Loucy (cell line): ENCODE data around the gene GIMAP5.
"Not testable (repeated sequence)": the region's sequence is repeated elsewhere in the genome, so short reads cannot be mapped to it uniquely, and the experiment has no call there.

Source experiments
- H2AFZ ChIP-seq: fragments of 200-600 bp; sonication (generic); 2 replicates; pipeline ENCODE4 v1.6.0; 2016; ENCODE audit warnings: antibody characterized with exemption, mild to moderate bottlenecking, low read length, moderate library complexity
- H3F3A ChIP-seq: fragments of 200-600 bp; 2 replicates; pipeline ENCODE4 v1.6.0; 2016; ENCODE audit warnings: antibody characterized with exemption, low read depth, mild to moderate bottlenecking
- H3K27me3 ChIP-seq: fragments of 200-600 bp; sonication (generic); 2 replicates; pipeline ENCODE4 v1.6.1; 2014; ENCODE audit warnings: low read length, mild to moderate bottlenecking; ENCODE audit not compliant: insufficient read depth, poor library complexity, severe bottlenecking
- H3K36me3 ChIP-seq: fragments of 200-600 bp; sonication (generic); 2 replicates; pipeline ENCODE4 v1.6.1; 2016; ENCODE audit warnings: low read length; ENCODE audit not compliant: insufficient read depth
- H3K4me1 ChIP-seq: fragments of 200-600 bp; sonication (generic); 2 replicates; pipeline ENCODE4 v1.5.1; 2014; ENCODE audit warnings: low read length, mild to moderate bottlenecking; ENCODE audit not compliant: insufficient read depth, poor library complexity, severe bottlenecking
- H3K4me2 ChIP-seq: fragments of 200-600 bp; sonication (generic); 2 replicates; pipeline ENCODE4 v1.6.0; 2014; ENCODE audit warnings: antibody characterized with exemption, low read length, low read depth, mild to moderate bottlenecking; ENCODE audit not compliant: poor library complexity, severe bottlenecking
- H3K4me3 ChIP-seq: fragments of 200-600 bp; sonication (generic); 2 replicates; pipeline ENCODE4 v1.5.1; 2014; ENCODE audit warnings: low read length, mild to moderate bottlenecking, mixed read lengths; ENCODE audit not compliant: poor library complexity, severe bottlenecking
- H3K79me2 ChIP-seq: fragments of 200-600 bp; sonication (generic); 2 replicates; pipeline ENCODE4 v1.6.1; 2014; ENCODE audit warnings: low read length; ENCODE audit not compliant: insufficient read depth
- H3K9ac ChIP-seq: fragments of 200-600 bp; sonication (generic); 2 replicates; pipeline ENCODE4 v1.6.0; 2014; ENCODE audit warnings: mild to moderate bottlenecking, low read depth, low read length, moderate library complexity; ENCODE audit not compliant: poor library complexity, severe bottlenecking
- H3K9me2 ChIP-seq: fragments of 200-600 bp; sonication (generic); replicated peaks from 2 replicates; pipeline ENCODE4 v1.6.1; 2016; ENCODE audit warnings: low read depth, low read length, mixed read lengths
- H3K9me3 ChIP-seq: fragments of 200-600 bp; sonication (generic); 2 replicates; pipeline ENCODE4 v1.6.1; 2014; ENCODE audit warnings: mild to moderate bottlenecking, antibody characterized with exemption, low read length, low read depth; ENCODE audit not compliant: insufficient read depth
- H4K20me1 ChIP-seq: fragments of 200-600 bp; sonication (generic); 2 replicates; pipeline ENCODE4 v1.6.0; 2014; ENCODE audit warnings: antibody characterized with exemption, low read length, mild to moderate bottlenecking; ENCODE audit not compliant: insufficient read depth, poor library complexity, severe bottlenecking
- EZH2phosphoT487 ChIP-seq: fragments of 200-600 bp; IDR thresholded peaks from 2 replicates; pipeline ENCODE4 v1.6.1; 2018; ENCODE audit warnings: antibody characterized with exemption, mild to moderate bottlenecking, moderate library complexity, borderline replicate concordance
- TF ChIP-seq, protein P1 (sequence below): fragments of 200-600 bp; sonication (generic); conservative IDR thresholded peaks from 2 replicates; pipeline ENCODE4 v1.5.1; 2014; ENCODE audit warnings: mild to moderate bottlenecking, antibody characterized with exemption, low read length

Gene GIMAP5

GRCh38 chr7:150769768-150770167 lies 32.5 kb downstream of the GIMAP5 start:
- TF ChIP-seq, protein P1, sequence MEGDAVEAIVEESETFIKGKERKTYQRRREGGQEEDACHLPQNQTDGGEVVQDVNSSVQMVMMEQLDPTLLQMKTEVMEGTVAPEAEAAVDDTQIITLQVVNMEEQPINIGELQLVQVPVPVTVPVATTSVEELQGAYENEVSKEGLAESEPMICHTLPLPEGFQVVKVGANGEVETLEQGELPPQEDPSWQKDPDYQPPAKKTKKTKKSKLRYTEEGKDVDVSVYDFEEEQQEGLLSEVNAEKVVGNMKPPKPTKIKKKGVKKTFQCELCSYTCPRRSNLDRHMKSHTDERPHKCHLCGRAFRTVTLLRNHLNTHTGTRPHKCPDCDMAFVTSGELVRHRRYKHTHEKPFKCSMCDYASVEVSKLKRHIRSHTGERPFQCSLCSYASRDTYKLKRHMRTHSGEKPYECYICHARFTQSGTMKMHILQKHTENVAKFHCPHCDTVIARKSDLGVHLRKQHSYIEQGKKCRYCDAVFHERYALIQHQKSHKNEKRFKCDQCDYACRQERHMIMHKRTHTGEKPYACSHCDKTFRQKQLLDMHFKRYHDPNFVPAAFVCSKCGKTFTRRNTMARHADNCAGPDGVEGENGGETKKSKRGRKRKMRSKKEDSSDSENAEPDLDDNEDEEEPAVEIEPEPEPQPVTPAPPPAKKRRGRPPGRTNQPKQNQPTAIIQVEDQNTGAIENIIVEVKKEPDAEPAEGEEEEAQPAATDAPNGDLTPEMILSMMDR, result no peak
- no peak for TF ChIP-seq EZH2phosphoT487
- H3K4me2 ChIP-seq, result no peak overlapping the region

GRCh38 chr7:150774131-150774530 lies 36.9 kb downstream of the GIMAP5 start:
- H3K27me3 ChIP-seq, H3K9me2 ChIP-seq, H3K4me3 ChIP-seq, H3K79me2 ChIP-seq, H3K4me1 ChIP-seq, H3K36me3 ChIP-seq, H3K9ac ChIP-seq, H2AFZ ChIP-seq, H3F3A ChIP-seq, H3K4me2 ChIP-seq, H4K20me1 ChIP-seq, H3K9me3 ChIP-seq: not testable (repeated sequence)

More at GRCh38 chr7:150769768-150770167, 32.5 kb downstream of the GIMAP5 start:
- Histone ChIP-seq H3K79me2 (no peaks in the 10 kb centered on the region), H3K4me3 (no peak overlapping the region), H3K9ac (no peak overlapping the region), H3K9me2 (no peaks in the 10 kb centered on the region), H3K4me1 (no peaks in the 10 kb centered on the region), H3K9me3 (no peaks in the 10 kb centered on the region), H4K20me1 (no peaks in the 10 kb centered on the region), H2AFZ (no peak overlapping the region), H3F3A (no peaks in the 10 kb centered on the region), H3K27me3 (no peaks in the 10 kb centered on the region), H3K36me3 (no peaks in the 10 kb centered on the region)

- H3K9ac ChIP-seq, result no peak overlapping the region
- H3K4me1 ChIP-seq, result no peaks in the 10 kb centered on the region
- no peaks in the 10 kb centered on the region for H3K27me3 ChIP-seq
- H4K20me1 ChIP-seq, result no peaks in the 10 kb centered on the region
- no peak for TF ChIP-seq EZH2phosphoT487
- TF ChIP-seq, protein P1, result no peak
- peak overlapping the region; percentile 29 for H3K4me2 ChIP-seq
- no peaks in the 10 kb centered on the region for H3K36me3 ChIP-seq
- H3K79me2 ChIP-seq, result no peaks in the 10 kb centered on the region
- no peak overlapping the region for H3K4me3 ChIP-seq
- no peaks in the 10 kb centered on the region for H3K9me2 ChIP-seq
- H3K9me3 ChIP-seq, result no peaks in the 10 kb centered on the region
- H2AFZ ChIP-seq, result no peak overlapping the region
- H3F3A ChIP-seq, result no peaks in the 10 kb centered on the region
Measured at GRCh38 chr7:150778014-150778737, 41.0 kb downstream of the GIMAP5 start.

DNA sequence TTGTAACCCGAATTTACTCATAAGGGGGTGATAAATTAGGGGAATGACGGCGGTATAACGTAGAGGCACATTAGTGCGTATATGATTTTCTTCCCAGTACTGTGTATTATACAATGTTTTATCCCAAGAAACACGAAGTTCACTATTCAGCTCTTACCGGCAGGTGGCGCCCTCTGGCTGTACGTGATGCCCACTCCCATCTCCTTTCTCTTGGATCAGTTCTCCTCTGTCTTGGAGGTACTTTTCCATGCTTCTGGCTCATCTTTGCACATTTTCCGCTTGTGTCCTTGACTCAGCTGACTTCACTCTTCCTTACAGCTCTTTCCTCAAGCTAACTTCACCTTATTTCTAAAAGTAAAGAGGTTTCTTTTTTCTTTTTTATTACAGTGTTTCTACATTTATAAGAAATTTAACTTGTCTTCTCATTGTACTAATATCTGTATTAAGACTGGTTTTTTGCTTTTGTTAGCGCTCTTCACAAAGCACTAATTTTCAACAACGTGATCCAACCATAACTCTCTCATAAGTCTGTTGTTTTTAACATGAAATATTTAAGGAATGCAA lies 41.6 kb downstream of the GIMAP5 start:
- H3K27me3 ChIP-seq, result no peaks in the 10 kb centered on the region
- H2AFZ ChIP-seq, result peak overlapping the region; percentile 71
- no peaks in the 10 kb centered on the region for H3K9me2 ChIP-seq
- no peaks in the 10 kb centered on the region for H3K79me2 ChIP-seq
- H3K4me3 ChIP-seq, result no peak overlapping the region
- H3K36me3 ChIP-seq, result no peaks in the 10 kb centered on the region
- no peaks in the 10 kb centered on the region for H3F3A ChIP-seq
- TF ChIP-seq, protein P1, result peak; percentile 97
- TF ChIP-seq EZH2phosphoT487, result no peak
- no peaks in the 10 kb centered on the region for H3K9me3 ChIP-seq
- no peaks in the 10 kb centered on the region for H4K20me1 ChIP-seq
- H3K4me1 ChIP-seq, result peaks cover 1% of the 10 kb centered on the region
- H3K4me2 ChIP-seq, result peak overlapping the region; percentile 29
- H3K9ac ChIP-seq, result no peak overlapping the region
